ENCODE data around the gene ENDOV.

GRCh38 chr17:80473701-80474100 lies 58.7 kb downstream of the ENDOV start:
- TF ChIP-seq CTCF (conservative IDR thresholded peaks at IDR 0.05; ENCODE audit: low read depth, low read length) (no peak), EZH2 (IDR thresholded peaks at IDR 0.05; ENCODE audit: borderline replicate concordance, low read depth, low read length, poor library complexity, severe bottlenecking) (no peak)
